ENCODE measurements around the gene G6PC1. TPM values are rescaled to one million over a fixed set of nuclear protein-coding genes. Genes with fewer than 3 reads are reported as not detected.
"Not testable (repeated sequence)": the region's sequence is repeated elsewhere in the genome, so short reads cannot be mapped to it uniquely, and the experiment has no call there.

Gene G6PC1
- total and polyA plus RNA-seq, 5 donors from 2014 or later = not detected

- Histone ChIP-seq H3K36me3 (ENCODE audit: control insufficient read depth, insufficient read depth, low read length) (no peaks in the 10 kb centered on the region), H3K4me3 (ENCODE audit: low read depth, low read length) (no peak overlapping the region), H3K27ac (ENCODE audit: insufficient read depth, low read length, poor library complexity, severe bottlenecking) (no peak overlapping the region), H3K9me3 (ENCODE audit: control insufficient read depth in 2 of 2, low read length in 2 of 2) (no peaks in the 10 kb centered on the region), H3K4me1 (ENCODE audit: control insufficient read depth, insufficient read depth, low read length, poor library complexity, severe bottlenecking) (no peaks in the 10 kb centered on the region), H3K27me3 (ENCODE audit: control insufficient read depth, insufficient read depth, low read length) (peaks cover 3% of the 10 kb centered on the region)
- Mint-ChIP-seq H3K36me3 (no peaks in the 10 kb centered on the region), H3K4me1 (no peaks in the 10 kb centered on the region), H3K27ac (peak overlapping the region in 1 of 3 donors; percentile 55), H3K9me3 (no peaks in the 10 kb centered on the region), H3K27me3 (peaks cover 21% of the 10 kb centered on the region), H3K4me3 (no peak overlapping the region)
- no peak for ATAC-seq (ENCODE audit: low read depth in 2 of 2)
- DNase-seq = no peak
These were observed 2.3 kb upstream of the G6PC1 start for GRCh38 chr17:42898147-42898811.

- not testable (repeated sequence) for H3K27ac Mint-ChIP-seq; H3K4me1 ChIP-seq (ENCODE audit: control insufficient read depth, insufficient read depth, low read length, poor library complexity, severe bottlenecking); H3K4me3 ChIP-seq (ENCODE audit: low read depth, low read length); H3K4me3 Mint-ChIP-seq; H3K9me3 ChIP-seq (ENCODE audit: control insufficient read depth in 2 of 2, low read length in 2 of 2); ATAC-seq (ENCODE audit: low read depth in 2 of 2); H3K36me3 ChIP-seq (ENCODE audit: control insufficient read depth, insufficient read depth, low read length); H3K27me3 ChIP-seq (ENCODE audit: control insufficient read depth, insufficient read depth, low read length); H3K36me3 Mint-ChIP-seq; H3K4me1 Mint-ChIP-seq; H3K27ac ChIP-seq (ENCODE audit: insufficient read depth, low read length, poor library complexity, severe bottlenecking); DNase-seq; H3K9me3 Mint-ChIP-seq
- H3K27me3 Mint-ChIP-seq = peaks cover 29% of the 10 kb centered on the region
These were observed 618 bp upstream of the G6PC1 start for GRCh38 chr17:42899981-42900380.

DNA sequence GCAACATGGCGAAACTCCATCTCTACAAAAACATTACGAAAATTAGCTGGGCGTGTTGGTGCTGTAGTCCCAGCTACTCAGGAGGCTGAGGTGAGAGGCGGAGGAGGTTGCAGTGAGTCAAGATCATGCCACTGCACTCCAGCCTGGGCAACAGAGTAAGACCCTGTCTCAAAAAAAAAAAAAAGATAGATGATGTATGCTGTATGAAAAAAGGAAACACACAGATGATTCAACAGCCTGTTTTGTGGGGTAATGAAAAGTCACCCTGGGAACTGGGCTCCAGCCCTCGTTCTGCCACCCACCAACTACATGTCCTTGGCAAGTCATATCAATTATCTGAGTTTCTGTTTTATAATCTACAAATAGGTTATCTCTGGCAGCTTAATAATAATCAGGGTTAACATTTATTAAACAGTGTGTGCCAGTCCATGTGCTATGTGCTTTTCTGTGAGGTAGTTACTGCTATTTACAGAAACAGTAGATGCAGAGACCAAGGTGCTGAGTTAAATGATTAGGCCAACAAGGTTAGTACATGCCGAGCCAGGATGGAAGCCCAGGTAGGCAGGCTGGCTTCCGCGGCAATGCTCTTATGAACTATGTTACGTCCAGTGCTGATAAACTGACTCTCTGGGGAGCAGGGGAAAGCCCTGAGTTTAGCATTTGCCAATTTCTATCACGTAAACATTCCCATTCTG, 1.1 kb downstream of the G6PC1 start:
- H3K36me3 Mint-ChIP-seq = no peaks in the 10 kb centered on the region
- no peak overlapping the region for H3K27ac Mint-ChIP-seq
- H3K4me1 ChIP-seq (ENCODE audit: control insufficient read depth, insufficient read depth, low read length, poor library complexity, severe bottlenecking) = no peaks in the 10 kb centered on the region
- H3K4me1 Mint-ChIP-seq = no peaks in the 10 kb centered on the region
- H3K27me3 Mint-ChIP-seq = peaks cover 29% of the 10 kb centered on the region
- H3K9me3 ChIP-seq (ENCODE audit: control insufficient read depth in 2 of 2, low read length in 2 of 2) = no peaks in the 10 kb centered on the region
- ATAC-seq (ENCODE audit: low read depth in 2 of 2) (no peak), DNase-seq (no peak)
- no peaks in the 10 kb centered on the region for H3K36me3 ChIP-seq (ENCODE audit: control insufficient read depth, insufficient read depth, low read length)
- H3K9me3 Mint-ChIP-seq = no peaks in the 10 kb centered on the region
- no peak overlapping the region for H3K4me3 Mint-ChIP-seq
- no peaks in the 10 kb centered on the region for H3K27me3 ChIP-seq (ENCODE audit: control insufficient read depth, insufficient read depth, low read length)
- H3K4me3 ChIP-seq (ENCODE audit: low read depth, low read length) = no peak overlapping the region
- H3K27ac ChIP-seq (ENCODE audit: insufficient read depth, low read length, poor library complexity, severe bottlenecking) = no peak overlapping the region

DNA sequence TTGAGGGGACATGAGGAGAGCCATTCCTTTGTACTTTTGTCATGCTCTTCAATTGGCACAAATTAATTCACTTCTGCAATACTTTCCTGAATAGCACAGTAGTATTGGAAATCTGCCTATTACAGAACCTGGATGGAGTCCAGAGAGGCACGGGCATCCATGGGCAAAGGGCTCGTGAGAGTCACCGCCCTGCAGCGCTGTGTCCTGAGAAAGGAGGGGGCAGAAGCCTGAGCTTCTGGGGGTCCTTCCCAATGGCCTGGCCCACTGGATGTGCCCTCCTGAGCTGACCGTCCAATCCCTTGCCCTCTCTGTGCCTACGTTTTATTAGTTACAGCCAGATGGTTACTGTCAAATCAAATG, 3.5 kb downstream of the G6PC1 start:
- H3K4me1 Mint-ChIP-seq = no peaks in the 10 kb centered on the region
- H3K27me3 Mint-ChIP-seq = peaks cover 26% of the 10 kb centered on the region
- ATAC-seq (ENCODE audit: low read depth in 2 of 2) (no peak), DNase-seq (no peak)
- Histone ChIP-seq H3K27ac (ENCODE audit: insufficient read depth, low read length, poor library complexity, severe bottlenecking) (no peak overlapping the region), H3K4me1 (ENCODE audit: control insufficient read depth, insufficient read depth, low read length, poor library complexity, severe bottlenecking) (no peaks in the 10 kb centered on the region), H3K36me3 (ENCODE audit: control insufficient read depth, insufficient read depth, low read length) (no peaks in the 10 kb centered on the region), H3K9me3 (ENCODE audit: control insufficient read depth in 2 of 2, low read length in 2 of 2) (no peaks in the 10 kb centered on the region), H3K27me3 (ENCODE audit: control insufficient read depth, insufficient read depth, low read length) (no peaks in the 10 kb centered on the region), H3K4me3 (ENCODE audit: low read depth, low read length) (no peak overlapping the region)
- H3K27ac Mint-ChIP-seq = no peak overlapping the region
- no peaks in the 10 kb centered on the region for H3K36me3 Mint-ChIP-seq
- H3K4me3 Mint-ChIP-seq = no peak overlapping the region
- no peaks in the 10 kb centered on the region for H3K9me3 Mint-ChIP-seq

- H3K27ac Mint-ChIP-seq = no peak overlapping the region
- no peak for ATAC-seq (ENCODE audit: low read depth in 2 of 2)
- Histone ChIP-seq H3K27me3 (ENCODE audit: control insufficient read depth, insufficient read depth, low read length) (peaks cover 3% of the 10 kb centered on the region), H3K4me3 (ENCODE audit: low read depth, low read length) (no peak overlapping the region), H3K36me3 (ENCODE audit: control insufficient read depth, insufficient read depth, low read length) (no peaks in the 10 kb centered on the region), H3K4me1 (ENCODE audit: control insufficient read depth, insufficient read depth, low read length, poor library complexity, severe bottlenecking) (no peaks in the 10 kb centered on the region), H3K27ac (ENCODE audit: insufficient read depth, low read length, poor library complexity, severe bottlenecking) (no peak overlapping the region), H3K9me3 (ENCODE audit: control insufficient read depth in 2 of 2, low read length in 2 of 2) (no peaks in the 10 kb centered on the region)
- no peaks in the 10 kb centered on the region for H3K36me3 Mint-ChIP-seq
- H3K27me3 Mint-ChIP-seq = peaks cover 34% of the 10 kb centered on the region
- H3K4me1 Mint-ChIP-seq = no peaks in the 10 kb centered on the region
- no peaks in the 10 kb centered on the region for H3K9me3 Mint-ChIP-seq
- no peak overlapping the region for H3K4me3 Mint-ChIP-seq
- no peak for DNase-seq
These were observed 6.3 kb downstream of the G6PC1 start for GRCh38 chr17:42906772-42907446.

DNA sequence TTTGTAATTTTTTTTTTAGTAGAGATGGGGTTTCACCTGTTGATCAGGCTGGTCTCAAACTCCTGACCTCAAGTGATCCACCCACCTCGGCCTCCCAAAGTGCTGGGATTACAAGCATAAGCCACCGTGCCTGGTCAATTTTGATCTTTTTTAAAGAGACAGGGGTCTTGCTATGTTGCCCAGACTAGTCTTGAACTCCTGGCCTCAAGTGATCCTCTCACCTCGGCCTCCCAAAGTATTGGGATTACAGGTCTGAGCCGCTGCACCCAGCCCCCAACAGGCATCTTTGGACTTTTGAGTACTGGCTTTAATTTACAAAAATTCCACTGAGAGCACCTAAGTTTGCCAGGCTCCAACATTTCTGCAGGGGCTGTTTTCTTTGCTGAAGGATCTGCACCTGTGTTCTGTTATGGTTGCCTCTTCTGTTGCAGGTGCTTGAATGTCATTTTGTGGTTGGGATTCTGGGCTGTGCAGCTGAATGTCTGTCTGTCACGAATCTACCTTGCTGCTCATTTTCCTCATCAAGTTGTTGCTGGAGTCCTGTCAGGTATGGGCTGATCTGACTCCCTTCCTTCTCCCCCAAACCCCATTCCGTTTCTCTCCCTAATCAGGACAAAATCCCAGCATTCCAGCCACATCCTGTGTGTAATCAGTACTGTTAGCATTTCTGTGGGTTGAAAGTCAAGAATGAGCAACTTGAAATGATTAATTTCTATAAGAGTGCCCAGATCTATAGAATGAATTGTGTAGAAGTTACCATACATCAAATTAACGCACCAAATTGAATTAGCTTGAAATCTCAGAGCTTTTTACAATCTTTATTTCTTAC, 8.5 kb downstream of the G6PC1 start:
- Histone ChIP-seq H3K4me3 (ENCODE audit: low read depth, low read length) (no peak overlapping the region), H3K9me3 (ENCODE audit: control insufficient read depth in 2 of 2, low read length in 2 of 2) (no peaks in the 10 kb centered on the region), H3K36me3 (ENCODE audit: control insufficient read depth, insufficient read depth, low read length) (no peaks in the 10 kb centered on the region), H3K27ac (ENCODE audit: insufficient read depth, low read length, poor library complexity, severe bottlenecking) (no peak overlapping the region), H3K4me1 (ENCODE audit: control insufficient read depth, insufficient read depth, low read length, poor library complexity, severe bottlenecking) (no peaks in the 10 kb centered on the region), H3K27me3 (ENCODE audit: control insufficient read depth, insufficient read depth, low read length) (peaks cover 5% of the 10 kb centered on the region)
- peak overlapping the region in 1 of 3 donors; percentile 49 for H3K27ac Mint-ChIP-seq
- H3K36me3 Mint-ChIP-seq = no peaks in the 10 kb centered on the region
- ATAC-seq (ENCODE audit: low read depth in 2 of 2) (no peak), DNase-seq (no peak)
- no peak overlapping the region for H3K4me3 Mint-ChIP-seq
- no peaks in the 10 kb centered on the region for H3K4me1 Mint-ChIP-seq
- H3K27me3 Mint-ChIP-seq = peaks cover 35% of the 10 kb centered on the region
- no peaks in the 10 kb centered on the region for H3K9me3 Mint-ChIP-seq

GRCh38 chr17:42913522-42913921, 12.9 kb downstream of the G6PC1 start:
- peaks cover 7% of the 10 kb centered on the region for H3K27me3 ChIP-seq (ENCODE audit: control insufficient read depth, insufficient read depth, low read length)
- H3K27me3 Mint-ChIP-seq = peaks cover 20% of the 10 kb centered on the region
- ATAC-seq (ENCODE audit: low read depth in 2 of 2) = no peak
- H3K9me3 ChIP-seq (ENCODE audit: control insufficient read depth in 2 of 2, low read length in 2 of 2) = no peaks in the 10 kb centered on the region
- no peaks in the 10 kb centered on the region for H3K36me3 Mint-ChIP-seq
- H3K9me3 Mint-ChIP-seq = no peaks in the 10 kb centered on the region
- H3K27ac ChIP-seq (ENCODE audit: insufficient read depth, low read length, poor library complexity, severe bottlenecking) = no peak overlapping the region
- H3K4me1 Mint-ChIP-seq = no peaks in the 10 kb centered on the region
- H3K4me3 ChIP-seq (ENCODE audit: low read depth, low read length) = no peak overlapping the region
- no peaks in the 10 kb centered on the region for H3K36me3 ChIP-seq (ENCODE audit: control insufficient read depth, insufficient read depth, low read length)
- no peak for DNase-seq
- no peak overlapping the region for H3K27ac Mint-ChIP-seq
- H3K4me3 Mint-ChIP-seq = no peak overlapping the region
- H3K4me1 ChIP-seq (ENCODE audit: control insufficient read depth, insufficient read depth, low read length, poor library complexity, severe bottlenecking) = no peaks in the 10 kb centered on the region

Data from CD4-positive, CD25-positive, alpha-beta regulatory T cell (primary cell).